Mesodermal cell (in vitro differentiated cells): ENCODE results near the gene PNPLA6.
"Not testable (repeated sequence)": the region's sequence is repeated elsewhere in the genome, so short reads cannot be mapped to it uniquely, and the experiment has no call there.

Experiments used
- H3K27ac ChIP-seq: 2 replicates; pipeline ENCODE4 v1.7.0; 2013; ENCODE audit warnings: mild to moderate bottlenecking, low read depth, low read length, moderate library complexity; ENCODE audit not compliant: severe bottlenecking
- H3K36me3 ChIP-seq: 2 replicates; pipeline ENCODE4 v1.7.1; 2013; ENCODE audit warnings: mild to moderate bottlenecking, low read length, moderate library complexity; ENCODE audit not compliant: control insufficient read depth, insufficient read depth
- H3K4me1 ChIP-seq: one replicate; pipeline ENCODE4 v1.7.1; 2013; ENCODE audit warnings: mild to moderate bottlenecking, low read length; ENCODE audit not compliant: insufficient read depth, control insufficient read depth, poor library complexity, severe bottlenecking
- H3K4me3 ChIP-seq: 2 replicates; pipeline ENCODE4 v1.7.0; 2013; ENCODE audit warnings: low read length, control low read depth, mild to moderate bottlenecking; ENCODE audit not compliant: insufficient read depth, poor library complexity, severe bottlenecking; ENCODE audit errors: extremely low read depth
- H3K9me3 ChIP-seq: 2 replicates; pipeline ENCODE4 v1.7.1; 2013; ENCODE audit warnings: mild to moderate bottlenecking, low read length, moderate library complexity; ENCODE audit not compliant: control insufficient read depth
- WGBS, 2 experiments: methylation state at CpG; one replicate each; pipeline ENCODE4 v1.1.5; 2013; ENCODE audit warnings: missing lambda C conversion rate in 2 of 2; ENCODE audit not compliant: insufficient coverage in 2 of 2; 5-methylcytosine and 5-hydroxymethylcytosine counted together

Gene PNPLA6

GRCh38 chr19:7535998-7536695 lies 630 bp downstream of the PNPLA6 start:
- H3K36me3 ChIP-seq = peaks cover 57% of the 10 kb centered on the region
- H3K4me3 ChIP-seq = peak overlapping the region; percentile 84
- H3K4me1 ChIP-seq = peaks cover 13% of the 10 kb centered on the region
- 36 to 42% methylated on average over 20 to 25 of the region's 30 CpGs for WGBS, 2 experiments
- H3K9me3 ChIP-seq = no peaks in the 10 kb centered on the region
- H3K27ac ChIP-seq = no peak overlapping the region

DNA sequence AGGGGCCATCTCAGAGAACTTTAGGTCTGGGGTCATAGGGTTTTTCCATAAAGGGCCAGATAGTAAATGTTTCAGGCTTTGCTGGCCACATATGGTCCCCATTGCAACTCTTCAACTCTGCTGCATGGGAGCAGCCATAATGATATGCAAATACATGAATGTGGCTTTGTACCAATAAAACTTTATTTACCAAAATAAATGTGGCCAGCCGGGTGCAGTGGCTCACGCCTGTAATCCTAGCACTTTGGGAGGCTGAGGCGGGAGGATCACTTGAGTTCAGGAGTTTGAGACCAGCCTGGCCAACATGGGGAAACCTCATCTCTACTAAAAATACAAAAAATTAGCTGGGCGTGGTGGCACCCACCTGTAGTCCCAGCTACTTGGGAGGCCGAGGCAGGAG lies 3.5 kb downstream of the PNPLA6 start:
- H3K27ac ChIP-seq, H3K9me3 ChIP-seq, H3K4me3 ChIP-seq, H3K4me1 ChIP-seq: not testable (repeated sequence)
- H3K36me3 ChIP-seq = peaks cover 68% of the 10 kb centered on the region
- WGBS, 2 experiments = 93 to 100% methylated on average over 5 of the region's 5 CpGs

- Histone ChIP-seq H3K36me3 (peaks cover 73% of the 10 kb centered on the region), H3K4me1 (peaks cover 6% of the 10 kb centered on the region), H3K27ac (no peak overlapping the region), H3K9me3 (no peaks in the 10 kb centered on the region), H3K4me3 (no peak overlapping the region)
- 93 to 94% methylated on average over 21 to 24 of the region's 28 CpGs for WGBS, 2 experiments
These were observed 4.4 kb downstream of the PNPLA6 start for GRCh38 chr19:7539827-7540425.

- peaks cover 80% of the 10 kb centered on the region for H3K36me3 ChIP-seq
- WGBS, 2 experiments = 84 to 85% methylated on average over 23 to 30 of the region's 39 CpGs
- peaks cover 6% of the 10 kb centered on the region for H3K4me1 ChIP-seq
- H3K9me3 ChIP-seq = no peaks in the 10 kb centered on the region
- no peak overlapping the region for H3K4me3 ChIP-seq
- no peak overlapping the region for H3K27ac ChIP-seq
These were observed 5.4 kb downstream of the PNPLA6 start for GRCh38 chr19:7540761-7541474.

DNA sequence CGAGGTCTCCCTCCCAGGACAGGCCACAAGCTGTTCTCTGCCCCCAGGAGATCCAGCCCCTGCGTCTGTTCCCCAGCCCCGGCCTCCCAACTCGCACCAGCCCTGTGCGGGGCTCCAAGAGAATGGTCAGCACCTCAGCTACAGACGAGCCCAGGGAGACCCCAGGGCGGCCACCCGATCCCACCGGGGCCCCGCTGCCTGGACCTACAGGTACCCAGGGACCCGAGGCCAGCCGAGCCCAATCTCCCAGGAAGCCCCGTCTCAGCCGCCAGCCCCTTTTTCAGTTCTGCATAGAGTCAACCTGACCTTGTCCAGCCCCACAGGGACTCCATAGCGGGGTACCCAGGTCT lies 5.9 kb downstream of the PNPLA6 start:
- Histone ChIP-seq H3K4me3 (no peak overlapping the region), H3K27ac (no peak overlapping the region)
- WGBS, 2 experiments = 90 to 93% methylated on average over 15 of the region's 15 CpGs

DNA sequence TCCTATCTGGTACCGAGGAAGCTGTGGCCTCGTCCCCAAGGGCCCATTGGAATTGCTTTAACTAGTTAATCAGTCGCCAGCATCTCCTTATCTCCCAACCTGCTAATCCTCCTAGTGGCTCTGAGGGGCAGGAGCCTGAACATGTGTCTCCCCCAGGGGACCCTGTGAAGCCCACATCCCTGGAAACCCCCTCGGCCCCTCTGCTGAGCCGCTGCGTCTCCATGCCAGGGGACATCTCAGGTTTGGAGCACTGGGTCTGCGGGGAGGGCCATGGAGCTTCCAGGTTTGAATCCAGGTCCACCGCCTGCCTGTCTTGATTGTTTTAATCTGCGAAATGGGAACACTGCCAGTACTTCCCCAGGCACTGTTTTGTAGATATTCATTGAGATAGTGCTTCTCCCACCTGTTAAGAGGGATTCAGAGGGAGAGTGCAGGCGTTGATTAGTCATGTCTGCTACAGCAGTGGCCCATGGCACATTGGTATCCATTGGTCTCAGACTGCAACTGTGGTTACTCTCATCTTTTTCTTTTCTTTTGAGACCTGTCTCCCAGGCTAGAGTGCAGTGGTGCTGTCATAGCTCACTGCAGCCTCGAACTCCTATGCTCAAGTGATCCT lies 6.4 kb downstream of the PNPLA6 start:
- 89 to 97% methylated on average over 11 of the region's 11 CpGs for WGBS, 2 experiments
- no peak overlapping the region for H3K4me3 ChIP-seq
- H3K27ac ChIP-seq = no peak overlapping the region
- H3K36me3 ChIP-seq = peaks cover 76% of the 10 kb centered on the region
- no peaks in the 10 kb centered on the region for H3K9me3 ChIP-seq
- H3K4me1 ChIP-seq = peaks cover 6% of the 10 kb centered on the region

More for the DNA sequence above, 5.9 kb downstream of the PNPLA6 start:
- Histone ChIP-seq H3K9me3 (no peaks in the 10 kb centered on the region), H3K36me3 (peaks cover 81% of the 10 kb centered on the region), H3K4me1 (peaks cover 6% of the 10 kb centered on the region)

- 93 to 97% methylated on average over 15 to 18 of the region's 24 CpGs for WGBS, 2 experiments
- H3K4me3 ChIP-seq = no peak overlapping the region
- H3K9me3 ChIP-seq = no peaks in the 10 kb centered on the region
- no peak overlapping the region for H3K27ac ChIP-seq
- peaks cover 68% of the 10 kb centered on the region for H3K36me3 ChIP-seq
- peaks cover 6% of the 10 kb centered on the region for H3K4me1 ChIP-seq
These were observed 7.2 kb downstream of the PNPLA6 start for GRCh38 chr19:7542556-7543348.

DNA sequence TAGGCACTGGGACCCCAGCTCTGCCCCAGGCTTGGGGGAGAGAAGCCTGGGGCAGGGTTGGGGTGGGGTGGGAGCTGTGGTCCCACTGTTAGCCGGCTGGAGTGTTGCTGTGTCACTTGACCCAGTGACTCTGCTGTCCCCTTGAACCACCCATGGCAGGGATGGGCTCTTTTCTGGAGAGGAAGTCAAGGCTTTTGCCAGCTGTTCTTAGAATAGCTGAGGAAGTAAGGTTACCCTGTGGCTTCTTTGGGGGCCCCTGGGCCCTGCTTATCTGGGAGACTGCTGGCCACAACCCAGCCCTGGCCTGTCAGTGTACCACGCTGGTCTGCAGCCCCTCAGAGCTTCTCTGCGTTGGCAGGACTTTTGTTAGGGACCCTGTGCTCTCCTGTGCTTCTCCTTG lies 9.1 kb downstream of the PNPLA6 start:
- H3K27ac ChIP-seq = no peak overlapping the region
- 91 to 94% methylated on average over 3 of the region's 3 CpGs for WGBS, 2 experiments
- H3K9me3 ChIP-seq = no peaks in the 10 kb centered on the region
- H3K4me3 ChIP-seq = no peak overlapping the region
- peaks cover 6% of the 10 kb centered on the region for H3K4me1 ChIP-seq
- peaks cover 60% of the 10 kb centered on the region for H3K36me3 ChIP-seq

DNA sequence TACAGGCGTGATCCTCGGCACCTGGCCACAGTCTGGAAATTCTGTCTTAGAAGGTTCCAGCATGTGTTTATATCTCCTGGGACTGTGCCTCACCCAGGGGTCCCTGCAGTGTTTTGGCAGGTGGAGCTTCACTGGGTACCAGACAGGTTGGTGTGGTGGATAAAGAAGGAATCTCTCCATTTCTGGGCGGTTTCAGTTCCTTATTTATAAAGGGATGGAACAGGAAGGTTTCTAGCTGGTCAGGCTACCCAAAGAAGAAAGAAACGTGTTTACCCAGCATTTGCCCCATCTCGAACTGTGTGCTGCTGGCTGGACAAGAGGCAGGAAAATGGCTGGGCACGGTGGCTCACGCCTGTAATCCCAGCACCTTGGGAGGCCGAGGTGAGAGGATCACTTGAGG lies 9.8 kb downstream of the PNPLA6 start:
- H3K9me3 ChIP-seq = no peaks in the 10 kb centered on the region
- no peak overlapping the region for H3K4me3 ChIP-seq
- 90 to 100% methylated on average over 7 to 8 of the region's 8 CpGs for WGBS, 2 experiments
- H3K4me1 ChIP-seq = peaks cover 6% of the 10 kb centered on the region
- no peak overlapping the region for H3K27ac ChIP-seq
- H3K36me3 ChIP-seq = peaks cover 61% of the 10 kb centered on the region

DNA sequence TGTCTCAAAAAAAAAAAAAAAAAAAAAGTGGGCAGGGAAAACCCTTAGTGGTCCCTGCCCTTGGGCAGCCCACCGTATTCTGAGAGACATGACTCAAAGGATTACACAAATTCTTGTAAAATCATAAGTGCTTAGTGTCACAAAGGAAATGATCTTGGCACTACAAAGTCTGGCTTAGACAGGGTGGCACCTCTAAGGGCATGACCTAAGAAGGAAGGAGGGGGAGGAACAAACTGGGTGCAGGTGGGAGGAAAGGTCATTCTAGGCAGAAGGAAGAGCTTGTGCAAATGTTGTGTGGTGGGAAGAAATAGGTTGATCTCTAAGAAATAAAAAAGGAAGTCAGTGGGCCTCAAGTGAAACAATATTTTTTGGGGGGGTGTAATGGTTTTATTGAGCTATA lies 10.4 kb downstream of the PNPLA6 start:
- peaks cover 3% of the 10 kb centered on the region for H3K4me1 ChIP-seq
- 100% methylated on average over 1 of the region's 1 CpG; no CpG with 5 or more reads in 1 of the 2 experiments for WGBS, 2 experiments
- H3K27ac ChIP-seq = no peak overlapping the region
- peaks cover 63% of the 10 kb centered on the region for H3K36me3 ChIP-seq
- no peak overlapping the region for H3K4me3 ChIP-seq
- H3K9me3 ChIP-seq = no peaks in the 10 kb centered on the region
